HG03060 (cell line): ENCODE measurements around the gene HSD3B7.
A peak's percentile ranks its signal among the peaks of the same experiment; 100 is the strongest.
"Not testable (repeated sequence)": the region's sequence is repeated elsewhere in the genome, so short reads cannot be mapped to it uniquely, and the experiment has no call there.

Experiments used
- ATAC-seq: cut with Tn5 transposase; IDR thresholded peaks from one replicate; pipeline ENCODE4 v1.9.1; 2021; ENCODE audit warnings: low read depth, moderate number of reproducible peaks; ENCODE audit not compliant: unreplicated experiment

HSD3B7 gene

DNA sequence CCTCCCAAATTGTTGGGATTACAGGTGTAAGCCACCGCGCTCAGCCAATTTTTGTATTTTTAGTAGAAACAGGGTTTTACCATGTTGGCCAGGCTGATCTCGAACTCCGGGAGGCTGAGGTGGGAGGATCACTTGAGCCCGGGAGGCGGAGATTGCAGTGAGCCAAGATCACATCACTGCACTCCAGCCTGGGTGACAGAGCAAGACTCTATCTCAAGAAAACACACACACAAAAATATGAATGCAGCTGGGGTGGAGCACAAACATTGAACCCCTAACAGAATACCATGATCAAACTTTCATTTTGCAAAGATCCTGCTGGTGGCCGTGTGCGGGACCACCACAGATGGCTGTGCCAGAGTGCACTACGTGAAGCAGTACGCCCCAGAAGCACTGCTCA, 32.7 kb downstream of the HSD3B7 start:
- not testable (repeated sequence) for ATAC-seq

DNA sequence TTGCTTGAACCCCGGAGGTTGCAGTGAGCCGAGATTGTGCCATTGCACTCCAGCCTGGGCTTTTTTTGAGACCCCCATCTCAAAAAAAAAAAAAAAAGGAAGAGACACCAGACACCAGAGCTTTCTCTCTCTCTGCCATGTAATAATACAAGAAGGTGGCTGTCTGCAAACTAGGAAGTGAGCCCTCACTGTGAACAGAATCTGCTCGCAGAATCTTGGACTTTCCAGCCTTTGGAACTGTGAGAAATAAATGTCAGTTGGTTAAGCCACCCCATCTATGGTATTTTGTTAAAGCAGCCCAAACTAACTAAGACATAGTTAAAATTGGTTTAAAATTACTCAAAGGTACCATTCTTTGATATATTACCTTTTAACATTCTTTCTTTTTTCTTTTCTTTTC, 35.5 kb downstream of the HSD3B7 start:
- ATAC-seq = no peak

DNA sequence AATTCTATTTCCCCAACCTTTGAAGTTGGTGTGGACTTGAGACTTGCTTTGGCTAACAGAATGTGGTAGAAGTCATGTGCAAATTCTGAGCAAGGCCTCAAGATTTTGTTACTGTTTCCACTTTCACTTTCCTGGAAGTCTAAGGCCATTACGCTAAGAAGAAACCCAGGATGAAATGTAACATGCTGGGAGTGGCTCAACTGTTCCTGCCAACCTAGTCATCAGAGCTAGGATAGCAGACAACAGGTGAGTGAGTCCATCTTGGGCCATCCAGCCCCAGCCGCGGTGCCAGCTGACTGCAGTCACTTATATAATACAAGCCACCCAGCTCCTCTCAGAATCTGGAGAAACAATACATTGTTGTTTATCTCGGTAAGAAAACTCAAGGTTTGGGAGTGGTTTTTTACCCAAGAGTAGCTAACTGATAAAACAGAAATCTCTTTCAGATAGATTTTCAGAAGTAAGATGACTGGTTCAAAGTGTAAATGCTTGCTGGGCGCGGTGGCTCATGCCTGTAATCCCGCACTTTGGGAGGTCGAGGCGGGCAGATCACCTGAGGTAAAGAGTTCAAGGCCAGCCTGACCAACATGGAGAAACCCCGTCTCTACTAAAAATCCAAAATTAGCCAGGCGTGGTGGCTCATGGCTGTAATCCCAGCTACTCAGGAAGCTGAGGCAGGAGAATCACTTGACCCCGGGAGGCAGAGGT, 37.7 kb downstream of the HSD3B7 start:
- no peak for ATAC-seq

DNA sequence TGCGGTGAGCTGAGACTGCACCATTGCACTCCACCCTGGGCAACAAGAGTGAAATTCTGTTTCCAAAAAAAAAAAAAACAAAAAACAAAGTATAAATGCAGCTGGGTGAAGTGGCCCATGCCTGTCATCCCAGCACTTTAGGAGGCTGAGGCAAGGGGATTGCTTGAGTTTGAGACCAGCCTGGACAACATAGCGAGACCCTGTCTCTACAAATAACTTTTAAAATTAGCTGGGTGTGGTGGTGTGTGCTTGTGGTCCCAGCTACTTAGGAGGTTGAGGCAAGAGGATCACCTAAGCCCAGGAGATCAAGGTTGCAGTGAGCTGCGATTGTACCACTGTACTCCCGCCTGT, 38.2 kb downstream of the HSD3B7 start:
- no peak for ATAC-seq

DNA sequence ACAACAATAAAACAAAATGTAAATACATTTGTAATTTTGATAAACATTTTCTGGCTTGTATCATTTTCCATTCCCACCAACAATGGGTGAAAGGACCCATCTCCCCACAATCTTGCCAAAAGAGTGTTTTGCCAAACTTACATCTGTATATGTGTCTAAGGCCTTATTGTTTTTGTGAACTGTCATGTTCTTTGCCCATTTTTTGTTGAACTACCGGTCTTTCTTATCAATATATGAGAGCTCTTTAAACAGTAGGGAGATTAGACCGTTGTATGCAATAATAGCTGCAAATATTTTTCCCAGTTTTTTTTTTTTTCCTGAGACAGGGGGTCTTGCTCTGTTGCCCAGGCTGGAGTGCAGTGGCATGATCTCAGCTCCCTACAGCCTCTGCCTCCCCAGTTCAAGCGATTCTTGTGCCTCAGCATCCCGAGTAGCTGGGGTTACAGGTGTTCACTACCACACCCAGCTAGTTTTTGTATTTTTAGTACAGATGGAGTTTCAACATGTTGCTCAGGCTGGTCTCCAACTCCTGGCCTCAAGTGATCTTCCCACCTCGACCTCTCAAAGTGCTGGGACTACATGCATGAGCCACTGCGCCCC, 38.7 kb downstream of the HSD3B7 start:
- ATAC-seq = no peak

DNA sequence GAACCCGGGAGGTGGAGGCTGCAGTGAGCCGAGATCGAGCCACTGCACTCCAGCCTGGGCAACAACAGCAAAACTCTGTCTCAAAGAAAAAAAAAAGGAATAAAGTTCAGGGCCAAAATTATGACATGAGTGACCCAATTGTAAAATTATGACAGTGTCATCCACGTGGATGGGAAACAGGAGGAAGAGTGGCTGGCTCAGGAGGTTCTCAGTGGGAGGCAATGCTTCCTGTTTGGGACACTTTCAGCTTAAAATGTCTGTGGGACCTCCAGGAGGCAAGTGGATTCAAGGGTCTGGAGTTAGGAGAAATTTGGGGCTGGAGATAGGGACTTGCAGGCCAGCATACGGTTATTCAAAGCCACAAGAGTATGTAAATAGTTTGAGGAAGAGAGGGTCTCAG, 40.3 kb downstream of the HSD3B7 start:
- ATAC-seq = no peak

DNA sequence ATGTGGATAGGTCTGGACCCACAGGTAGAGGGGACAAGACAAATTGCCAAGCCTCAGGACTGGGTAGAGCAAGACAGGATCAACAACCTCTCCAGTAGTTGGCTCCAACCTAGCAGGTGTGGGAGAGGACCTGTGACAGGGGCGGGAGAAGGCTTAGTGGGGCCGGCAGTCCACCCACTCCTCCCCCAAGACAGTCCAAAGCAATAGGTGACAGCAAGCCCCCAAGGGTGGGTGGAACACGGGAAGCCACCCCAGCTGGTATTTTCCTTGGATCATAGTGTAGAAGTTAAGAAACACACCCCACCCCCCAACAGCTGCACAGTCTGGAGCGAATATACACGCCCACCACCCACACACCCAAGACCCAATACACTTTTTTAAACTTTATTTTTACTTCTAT, 44.3 kb downstream of the HSD3B7 start:
- ATAC-seq = no peak

DNA sequence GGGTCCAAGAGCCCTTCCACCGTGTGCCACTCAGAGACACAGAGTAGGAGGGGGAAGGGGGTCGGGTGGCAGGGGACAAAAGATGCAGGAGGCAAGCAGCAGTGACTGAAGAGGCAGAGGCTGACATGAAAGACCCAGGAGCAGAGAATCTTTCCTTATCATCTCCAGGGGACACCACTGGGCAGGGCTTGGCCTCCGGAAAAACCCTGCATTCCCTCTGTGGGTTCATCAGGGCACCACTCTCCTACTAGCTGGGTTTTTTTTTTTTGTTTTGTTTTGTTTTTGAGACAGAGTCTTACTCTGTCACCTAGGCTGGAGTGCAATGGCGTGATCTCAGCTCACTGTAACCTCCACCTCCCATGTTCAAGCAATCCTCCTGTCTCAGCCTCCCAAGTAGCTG, 46.3 kb downstream of the HSD3B7 start:
- no peak for ATAC-seq

DNA sequence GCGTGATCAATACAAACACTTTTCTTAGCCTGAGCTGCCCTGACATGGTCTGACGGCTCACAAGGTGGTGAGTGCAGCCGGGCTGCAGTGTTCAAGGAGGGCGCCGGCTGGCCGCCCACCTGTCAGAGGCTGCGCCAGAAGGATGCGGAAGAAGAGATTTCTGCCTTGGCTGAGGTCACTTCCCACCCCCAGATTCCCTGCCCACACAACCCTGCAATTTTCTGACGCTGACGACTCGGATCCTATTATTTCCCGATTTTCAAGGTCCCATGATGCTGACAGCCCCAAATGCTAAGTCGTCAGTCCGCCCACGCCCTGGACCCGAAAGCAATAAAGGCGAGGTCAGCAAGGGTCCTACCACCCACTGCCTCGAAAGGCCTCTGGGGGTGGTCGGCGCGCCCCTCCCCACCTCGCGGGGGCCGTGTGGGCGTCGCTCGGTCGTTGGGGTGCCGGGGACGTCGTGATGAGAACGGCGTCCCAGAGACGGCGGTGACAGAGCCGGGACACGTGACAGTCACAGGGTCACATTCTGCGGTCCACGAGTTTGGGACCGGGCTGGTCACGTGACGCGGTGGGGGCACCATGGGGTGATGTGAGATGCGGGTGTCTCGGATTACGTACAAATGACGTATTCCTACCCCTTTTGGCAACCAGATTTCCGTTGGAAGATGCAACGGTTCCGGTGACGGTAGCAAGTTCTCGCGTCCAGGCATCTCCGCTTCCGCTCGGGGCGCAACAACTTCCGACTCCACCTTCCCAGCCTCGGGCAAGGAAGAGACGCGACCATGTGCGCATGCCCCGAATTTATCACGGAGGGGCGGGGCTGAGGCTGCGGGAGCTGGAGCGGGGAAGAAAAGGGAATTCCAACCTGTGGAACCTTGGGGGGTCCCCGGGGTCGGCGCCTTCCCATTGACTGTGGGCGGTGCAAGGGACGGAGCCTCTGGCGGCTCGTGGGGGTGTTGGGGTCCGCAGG, 48.0 kb downstream of the HSD3B7 start, which contains the start of gene STX4:
TSS of gene STX4 (plus strand) at position 823 of the 973 bp plus-strand sequence. CDS start 248 bp downstream, outside the sequence.
- ATAC-seq = peak; percentile 75

DNA sequence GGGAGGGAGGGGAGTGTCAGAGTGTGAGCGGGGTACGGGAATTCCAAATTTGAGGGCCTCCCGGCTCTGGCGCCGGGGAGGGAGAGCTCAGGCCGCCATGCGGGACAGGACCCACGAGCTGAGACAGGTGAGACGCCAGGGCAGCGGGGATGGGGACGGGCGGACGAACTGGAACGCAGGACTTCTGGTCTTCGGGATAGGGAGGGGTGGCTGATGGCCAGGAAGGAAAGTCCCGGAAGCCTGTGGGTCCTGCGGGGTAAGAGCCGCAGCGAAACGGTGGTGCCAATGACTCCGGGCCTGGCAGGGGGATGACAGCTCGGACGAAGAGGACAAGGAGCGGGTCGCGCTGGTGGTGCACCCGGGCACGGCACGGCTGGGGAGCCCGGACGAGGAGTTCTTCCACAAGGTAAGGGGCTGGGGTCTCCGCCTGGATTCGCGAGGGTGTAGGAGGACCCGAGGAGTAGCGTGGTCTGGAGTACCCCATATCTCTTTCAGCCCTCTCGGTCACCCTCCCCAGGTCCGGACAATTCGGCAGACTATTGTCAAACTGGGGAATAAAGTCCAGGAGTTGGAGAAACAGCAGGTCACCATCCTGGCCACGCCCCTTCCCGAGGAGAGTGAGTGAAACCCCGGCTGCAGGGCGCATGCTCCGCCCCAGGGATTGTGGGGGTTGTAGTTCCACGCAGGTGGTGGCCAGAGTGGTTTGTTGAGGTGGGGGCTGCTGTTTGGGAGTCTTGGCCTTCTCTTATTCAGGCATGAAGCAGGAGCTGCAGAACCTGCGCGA, 48.9 kb downstream of the HSD3B7 start:
- no peak for ATAC-seq

DNA sequence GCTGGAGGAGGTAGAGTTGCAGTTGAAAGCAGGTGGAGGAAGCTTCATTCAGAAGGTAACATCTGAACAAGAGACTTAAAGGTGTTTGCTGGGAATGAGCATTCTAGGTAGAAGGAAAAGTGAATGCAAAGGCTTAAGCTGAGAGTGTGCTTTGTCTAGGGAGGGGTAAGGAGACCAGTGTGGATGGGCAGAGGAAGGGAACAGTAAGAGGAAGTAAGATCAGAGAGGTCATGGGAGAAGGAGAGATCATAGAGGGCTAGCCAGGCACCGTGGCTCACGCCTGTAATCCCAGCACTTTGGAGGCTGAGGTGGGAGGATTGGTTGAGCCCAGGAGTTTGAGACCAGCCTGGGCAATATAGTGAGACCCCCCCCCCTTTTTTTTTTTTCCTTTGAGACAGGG, 51.7 kb downstream of the HSD3B7 start:
- ATAC-seq = no peak
